ENCODE measurements around the gene NPY4R.
"Not testable (repeated sequence)": the region's sequence is repeated elsewhere in the genome, so short reads cannot be mapped to it uniquely, and the experiment has no call there.

DNA sequence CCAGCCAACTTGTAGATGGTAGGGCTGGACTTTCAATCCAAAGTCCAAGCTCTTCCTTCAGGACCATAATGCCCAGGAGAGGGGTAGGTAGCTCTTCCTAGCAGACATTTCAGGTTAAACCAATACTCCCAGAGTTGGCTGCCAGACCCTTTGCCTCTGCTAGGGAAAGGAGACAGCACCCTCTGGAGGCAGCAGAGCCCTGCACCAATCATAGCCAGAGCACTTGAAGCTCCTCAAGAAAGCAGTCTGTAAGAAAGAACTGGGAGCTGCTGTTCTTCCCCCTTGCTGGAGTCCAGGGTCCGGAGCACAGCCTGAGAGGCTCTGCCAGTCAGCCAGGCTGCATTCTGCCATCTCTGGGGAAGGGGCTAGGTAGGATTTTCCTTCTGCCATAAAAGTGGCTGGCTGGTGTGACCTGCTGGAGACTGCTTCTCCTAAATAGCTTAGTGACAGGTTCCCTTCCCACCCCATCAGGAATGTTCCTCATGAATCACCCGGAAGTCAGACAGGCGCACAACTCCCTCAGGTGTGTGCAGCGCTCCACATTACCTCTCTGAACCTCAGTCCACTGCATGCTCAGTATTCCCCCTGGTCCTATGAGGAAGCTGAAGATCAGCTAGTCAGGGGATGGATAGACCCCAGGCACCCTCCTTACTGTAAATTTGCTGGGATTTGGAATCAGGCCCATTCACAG, 2.5 kb upstream of the NPY4R start:
- TF ChIP-seq, protein P1, sequence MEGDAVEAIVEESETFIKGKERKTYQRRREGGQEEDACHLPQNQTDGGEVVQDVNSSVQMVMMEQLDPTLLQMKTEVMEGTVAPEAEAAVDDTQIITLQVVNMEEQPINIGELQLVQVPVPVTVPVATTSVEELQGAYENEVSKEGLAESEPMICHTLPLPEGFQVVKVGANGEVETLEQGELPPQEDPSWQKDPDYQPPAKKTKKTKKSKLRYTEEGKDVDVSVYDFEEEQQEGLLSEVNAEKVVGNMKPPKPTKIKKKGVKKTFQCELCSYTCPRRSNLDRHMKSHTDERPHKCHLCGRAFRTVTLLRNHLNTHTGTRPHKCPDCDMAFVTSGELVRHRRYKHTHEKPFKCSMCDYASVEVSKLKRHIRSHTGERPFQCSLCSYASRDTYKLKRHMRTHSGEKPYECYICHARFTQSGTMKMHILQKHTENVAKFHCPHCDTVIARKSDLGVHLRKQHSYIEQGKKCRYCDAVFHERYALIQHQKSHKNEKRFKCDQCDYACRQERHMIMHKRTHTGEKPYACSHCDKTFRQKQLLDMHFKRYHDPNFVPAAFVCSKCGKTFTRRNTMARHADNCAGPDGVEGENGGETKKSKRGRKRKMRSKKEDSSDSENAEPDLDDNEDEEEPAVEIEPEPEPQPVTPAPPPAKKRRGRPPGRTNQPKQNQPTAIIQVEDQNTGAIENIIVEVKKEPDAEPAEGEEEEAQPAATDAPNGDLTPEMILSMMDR (IDR thresholded peaks at IDR 0.05) = peak in 7 of 12 donors; percentile 5 to 33 (median 11)
- not testable (repeated sequence) for TF ChIP-seq POLR2A (IDR thresholded peaks at IDR 0.05)
